Activated T-helper 9 cell treated with anti-CD3 and anti-CD28 coated beads, Interleukin-2, amount 50 U/mL, for 16 hours (primary cell): Measurements from ENCODE around the gene PCCA.

Experiments used
- DNase-seq: peaks from one replicate; pipeline ENCODE4 v3.0.0-alpha.2; 2020; ENCODE audit warnings: low read depth

PCCA gene

GRCh38 chr13:100423375-100423774 lies 334.5 kb downstream of the PCCA start:
- DNase-seq = no peak

DNA sequence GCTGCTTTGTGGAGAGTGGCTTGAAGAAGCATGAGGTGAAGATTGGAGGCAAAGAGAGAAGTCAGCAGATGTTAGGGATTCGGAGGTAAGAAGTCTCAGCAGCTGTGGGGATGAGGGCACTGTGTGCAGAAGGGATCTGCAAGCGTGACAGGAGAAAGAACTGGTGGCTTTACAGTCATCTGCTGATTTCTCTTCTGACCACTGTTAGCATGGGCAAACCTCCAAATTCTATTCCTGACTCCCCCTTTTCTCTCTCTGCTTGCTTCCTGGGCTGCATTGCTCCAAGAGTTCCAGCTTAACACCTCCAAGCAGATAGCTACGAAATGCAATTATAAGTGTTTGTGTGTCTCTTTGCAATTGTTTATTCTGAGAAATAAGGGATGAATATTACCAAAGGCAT lies 340.1 kb downstream of the PCCA start:
- DNase-seq = no peak

- no peak for DNase-seq
Observed at GRCh38 chr13:100432611-100433010, 343.7 kb downstream of the PCCA start.

DNA sequence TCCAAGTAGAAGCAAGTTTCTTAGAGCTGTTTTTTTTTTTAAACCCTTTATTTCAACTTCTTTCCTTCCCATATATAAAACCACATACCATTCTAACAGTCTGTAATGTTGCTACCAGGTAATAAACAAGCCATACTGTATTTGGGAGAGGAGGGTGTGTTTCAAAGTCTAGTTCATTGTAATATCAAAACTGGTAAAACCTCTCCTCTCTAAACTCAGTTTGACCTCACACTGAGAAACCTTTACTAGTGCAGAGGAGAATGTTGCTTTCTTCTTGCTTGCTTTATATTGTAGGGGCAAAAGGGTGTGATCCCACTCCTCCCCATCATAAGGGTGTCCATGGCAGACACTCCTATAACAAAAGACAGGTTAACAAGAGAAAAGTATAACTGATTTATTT lies 344.6 kb downstream of the PCCA start:
- no peak for DNase-seq

- no peak for DNase-seq
Observed at GRCh38 chr13:100434010-100434763, 345.3 kb downstream of the PCCA start.

- no peak for DNase-seq
Observed at GRCh38 chr13:100436099-100436498, 347.2 kb downstream of the PCCA start.

DNA sequence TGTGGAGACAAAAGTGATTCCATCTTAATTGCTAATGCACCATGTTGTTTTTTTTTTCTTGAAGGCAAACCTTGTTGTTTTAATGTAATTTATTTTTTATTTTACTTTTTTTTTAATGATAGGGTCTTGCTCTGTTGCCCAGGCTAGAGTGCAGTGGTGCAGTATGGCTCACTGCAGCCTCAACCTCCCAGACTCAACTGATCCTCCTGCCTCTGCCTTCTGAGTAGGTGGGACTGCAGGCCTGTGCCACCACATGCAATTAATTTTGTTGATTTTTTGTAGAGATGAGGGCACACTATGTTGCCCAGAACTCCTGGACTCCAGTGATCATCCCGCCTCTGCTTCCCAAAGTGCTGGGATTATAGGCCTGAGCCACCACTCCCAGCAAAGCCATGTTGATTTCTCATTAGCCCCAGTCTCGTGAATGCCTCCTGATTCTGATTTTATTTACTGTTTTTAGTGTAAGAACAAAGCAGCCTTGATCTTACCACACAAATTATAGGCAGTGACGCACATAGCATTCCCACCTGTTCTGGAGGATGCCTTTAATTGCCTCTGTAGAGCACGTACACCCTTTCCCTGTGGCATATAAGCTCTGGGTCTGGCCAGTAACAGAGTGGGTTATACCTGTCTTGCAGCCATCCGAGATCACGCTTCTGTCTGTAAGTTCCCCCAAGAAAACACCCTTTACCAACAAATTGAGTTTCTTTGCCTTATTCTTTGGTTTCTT lies 349.3 kb downstream of the PCCA start:
- DNase-seq = no peak

DNA sequence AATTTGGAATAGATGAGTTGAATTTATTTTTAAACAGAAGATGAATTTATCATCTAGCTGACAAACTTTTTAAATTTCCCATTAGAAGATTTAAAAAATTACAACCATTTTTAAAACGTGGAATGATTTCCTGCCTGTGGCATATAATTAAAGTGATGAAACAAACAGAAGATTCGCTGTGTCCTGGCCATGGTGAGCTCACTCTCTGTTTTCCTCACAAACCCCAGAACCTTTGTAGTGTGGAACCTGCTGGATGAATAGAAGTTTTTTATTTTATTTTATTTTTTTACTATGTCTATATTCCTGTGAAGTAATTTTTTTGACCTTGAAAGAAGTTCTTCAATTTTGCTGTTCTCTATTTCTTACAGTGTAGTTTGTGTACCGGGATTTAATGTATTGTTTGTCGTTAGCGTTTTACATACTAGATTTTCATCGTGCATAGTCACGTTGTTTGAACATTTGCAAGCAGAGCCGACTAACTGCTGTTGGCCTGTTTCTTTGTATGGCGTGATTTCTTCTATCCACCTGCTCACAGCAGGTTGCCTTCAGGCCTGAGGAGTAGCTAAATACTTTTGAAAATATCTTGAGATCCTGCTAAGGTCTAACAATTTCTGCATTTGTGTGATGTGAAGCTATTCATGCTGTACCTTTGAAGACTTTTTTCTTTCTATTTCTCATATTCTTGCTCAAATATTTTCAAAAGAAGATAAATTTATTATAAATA lies 350.5 kb downstream of the PCCA start:
- DNase-seq = no peak

DNA sequence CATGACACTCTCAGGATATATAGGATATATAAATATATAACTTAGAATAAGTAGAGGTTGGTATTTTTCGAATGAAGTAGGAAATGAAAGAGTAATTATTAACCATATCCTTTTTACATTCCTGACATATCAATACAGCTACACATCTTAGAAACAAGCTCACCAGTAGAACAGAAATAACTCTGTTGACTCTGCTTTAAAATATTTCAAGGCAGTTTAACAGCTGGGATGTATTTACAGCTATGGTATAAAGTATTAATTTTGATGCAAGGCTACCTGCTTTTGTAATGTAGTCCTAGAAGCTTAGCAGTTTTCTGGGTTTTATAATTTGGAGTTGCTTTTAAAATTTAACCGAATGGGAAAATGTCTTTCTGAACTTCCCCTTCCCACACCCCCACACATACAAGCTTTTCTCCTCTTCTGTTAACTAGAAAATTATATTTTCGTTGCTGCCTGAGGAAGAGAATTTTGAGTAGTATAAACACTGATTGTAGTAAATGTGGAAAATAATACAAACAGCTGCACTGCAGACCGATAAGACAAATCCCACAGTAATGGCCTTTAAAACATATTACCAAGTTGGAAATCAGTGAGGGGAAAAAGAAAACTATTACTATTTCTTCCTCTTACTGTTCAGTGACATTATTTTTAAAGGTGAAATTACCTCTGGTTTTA lies 352.0 kb downstream of the PCCA start:
- no peak for DNase-seq

DNA sequence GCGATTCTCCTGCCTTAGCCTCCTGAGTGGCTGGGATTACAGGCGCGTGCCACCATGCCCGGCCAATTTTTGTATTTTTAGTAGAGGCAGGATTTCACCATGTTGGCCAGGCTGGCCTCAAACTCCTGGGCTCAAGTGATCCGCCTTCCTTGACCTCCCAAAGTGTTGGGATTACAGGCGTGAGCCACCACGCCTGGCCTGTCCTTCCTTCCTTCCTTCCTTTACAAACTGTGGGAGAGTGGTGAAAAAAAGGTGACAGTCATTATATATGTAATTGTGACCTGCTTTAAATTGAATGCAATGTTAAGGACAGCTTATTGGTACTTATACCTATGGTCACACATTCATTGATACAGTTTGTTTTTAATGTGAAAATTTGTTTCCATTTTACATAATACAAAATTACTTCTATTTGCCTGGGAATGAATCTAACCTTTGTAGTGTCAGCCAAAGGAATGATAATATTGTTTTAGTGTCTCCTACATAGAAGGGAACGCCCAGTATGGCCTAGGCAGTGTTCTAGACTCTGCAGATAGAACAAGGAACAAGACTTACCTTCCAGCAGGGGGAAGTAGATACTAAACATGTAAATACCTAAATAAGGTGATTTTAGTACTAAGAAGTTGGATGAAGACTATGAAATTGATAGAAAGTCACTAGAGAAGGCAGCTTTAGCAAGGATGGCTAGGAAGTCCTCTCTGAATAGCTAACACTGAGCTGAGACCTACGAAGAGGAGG lies 353.4 kb downstream of the PCCA start:
- no peak for DNase-seq

DNA sequence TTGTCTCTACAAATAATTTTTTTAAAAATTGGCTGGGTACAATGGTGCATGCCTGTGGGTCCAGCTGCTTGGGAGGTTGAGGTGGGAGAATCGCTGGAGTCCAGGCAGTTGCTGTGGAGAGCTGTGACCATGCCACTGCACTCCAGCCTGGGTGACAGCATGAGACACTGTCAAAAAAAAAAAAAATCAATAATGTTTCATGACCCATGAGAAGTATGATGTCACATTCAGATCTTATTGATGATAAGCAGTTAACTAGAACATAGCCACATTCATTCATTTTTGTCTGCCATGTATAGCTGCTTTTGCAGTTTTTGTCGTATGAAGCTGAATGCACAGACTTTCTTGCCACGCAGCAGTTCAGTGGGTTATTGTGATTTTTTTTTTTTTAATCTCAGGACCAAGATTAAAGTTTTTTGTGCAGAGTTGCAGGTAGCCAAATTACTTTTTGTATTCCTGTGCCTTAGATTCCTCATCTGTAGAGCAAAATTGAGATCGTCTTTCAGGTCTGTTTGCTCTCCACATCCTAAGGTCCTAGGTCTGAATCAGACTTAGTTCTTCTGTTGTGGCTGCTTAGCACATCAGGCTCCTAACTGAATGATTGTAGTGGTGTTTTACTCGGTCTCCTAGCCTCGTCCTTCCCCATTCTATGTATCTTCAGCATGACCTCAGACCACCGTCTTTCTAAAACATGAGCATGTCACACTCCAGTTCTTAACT lies 354.5 kb downstream of the PCCA start:
- no peak for DNase-seq

DNA sequence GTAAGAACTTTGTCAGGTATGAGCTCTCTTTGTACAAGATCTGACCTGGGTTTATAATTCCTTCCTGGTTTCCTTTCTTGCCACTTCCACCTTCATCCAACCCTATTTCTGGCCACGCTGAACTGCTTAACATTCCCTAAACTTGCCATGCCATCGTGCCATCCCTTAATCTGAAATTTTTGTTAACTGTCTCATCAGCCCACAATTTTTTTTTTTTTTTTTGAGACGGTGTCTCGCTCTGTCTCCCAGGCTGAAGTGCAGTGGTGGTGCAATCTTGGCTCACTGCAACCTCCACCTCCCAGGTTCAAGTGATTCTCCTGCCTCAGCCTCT lies 355.1 kb downstream of the PCCA start:
- DNase-seq = no peak

DNA sequence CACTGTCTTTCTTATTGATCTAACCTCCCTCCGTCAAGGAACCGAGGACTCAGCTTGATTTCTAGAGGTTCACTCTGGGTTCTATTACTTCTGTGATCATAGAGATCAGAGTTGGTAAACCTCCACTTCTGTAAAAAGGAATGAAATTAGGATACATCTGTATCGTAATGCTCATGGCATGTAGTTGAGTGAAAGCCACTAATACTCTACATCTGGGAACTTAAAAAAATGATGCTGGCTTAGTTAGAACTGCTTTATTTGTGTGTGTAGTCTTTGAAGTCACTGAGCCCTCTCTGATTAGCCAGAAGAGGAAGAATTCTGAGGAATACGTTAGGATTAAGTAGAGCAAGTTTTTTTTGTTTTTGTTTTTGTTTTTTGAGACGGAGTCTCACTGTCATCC lies 358.9 kb downstream of the PCCA start:
- no peak for DNase-seq

- no peak for DNase-seq
Observed at GRCh38 chr13:100451923-100452322, 363.0 kb downstream of the PCCA start.

DNA sequence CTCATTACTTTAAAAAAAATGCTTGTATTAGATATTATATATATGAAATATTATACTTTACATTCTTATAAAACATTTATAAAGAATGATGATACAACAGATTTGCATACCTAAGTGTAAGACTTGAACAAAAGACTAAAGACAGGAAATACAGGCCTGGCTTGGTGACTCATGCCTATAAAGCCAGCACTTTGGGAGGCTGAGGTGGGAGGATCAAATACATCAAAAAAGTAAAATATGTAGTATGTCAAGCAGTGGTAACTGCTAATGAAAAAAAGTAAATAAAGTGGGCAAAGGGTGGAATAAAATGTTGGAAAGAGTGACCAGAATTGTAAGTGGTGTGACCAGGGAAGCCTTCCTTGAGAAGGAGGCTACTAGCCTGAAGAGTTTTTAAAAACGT lies 366.0 kb downstream of the PCCA start:
- no peak for DNase-seq

DNA sequence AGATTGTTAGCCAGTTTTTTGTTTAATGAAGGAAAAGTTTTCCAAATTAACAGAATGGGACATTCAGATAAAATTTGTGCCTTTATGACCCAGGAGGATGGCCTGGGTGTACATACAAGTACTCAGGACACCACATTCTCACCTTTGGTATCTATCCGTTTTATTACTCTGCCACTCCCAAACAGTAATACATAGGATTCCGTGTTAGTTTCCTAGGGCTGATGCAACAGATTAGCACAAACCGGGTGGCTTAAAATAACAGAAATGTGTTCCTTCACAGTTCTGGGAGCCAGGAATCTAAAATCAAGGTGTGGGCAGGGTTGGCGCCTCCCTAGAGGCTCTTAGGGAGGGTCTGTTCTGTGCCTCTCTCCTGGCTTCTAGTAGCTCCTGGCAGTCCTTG lies 369.8 kb downstream of the PCCA start:
- no peak for DNase-seq

- DNase-seq = no peak
Observed at GRCh38 chr13:100459747-100460146, 370.9 kb downstream of the PCCA start.

- DNase-seq = no peak
Observed at GRCh38 chr13:100460266-100460665, 371.4 kb downstream of the PCCA start.

- DNase-seq = no peak
Observed at GRCh38 chr13:100460791-100461190, 371.9 kb downstream of the PCCA start.

DNA sequence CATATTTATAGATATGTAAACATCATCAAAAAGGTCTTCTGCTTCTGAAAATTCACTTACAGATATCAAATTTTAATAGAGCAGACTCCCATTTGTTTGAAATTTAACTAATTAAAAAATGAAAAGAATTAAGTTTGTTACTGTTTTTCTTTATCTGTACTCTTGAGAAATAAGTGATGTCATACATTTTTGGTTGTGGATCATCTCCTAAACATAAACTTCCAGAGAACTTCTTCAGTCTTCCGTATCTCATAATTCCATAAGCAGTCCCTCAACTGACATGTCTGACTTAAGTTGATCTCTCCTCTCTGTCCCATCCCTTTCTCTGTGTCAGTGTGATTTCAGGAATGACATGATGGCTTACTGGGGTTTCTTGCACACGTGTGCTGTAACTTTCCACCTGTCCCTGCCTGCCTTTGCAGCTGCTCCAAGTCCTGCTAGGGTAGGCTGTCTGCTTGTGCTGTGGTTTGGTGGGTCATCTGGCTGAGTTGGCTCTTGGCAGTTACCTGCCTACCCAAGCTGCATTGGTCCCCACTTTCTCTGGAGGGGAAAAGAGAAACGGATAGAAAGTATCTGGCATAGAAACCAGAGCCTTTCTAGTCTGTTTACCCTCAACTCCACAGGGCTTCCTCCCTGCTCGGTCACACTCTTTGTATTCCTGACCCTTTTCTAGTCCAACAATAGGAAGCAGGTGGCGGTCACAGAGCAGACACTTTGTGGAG lies 372.6 kb downstream of the PCCA start:
- DNase-seq = no peak

DNA sequence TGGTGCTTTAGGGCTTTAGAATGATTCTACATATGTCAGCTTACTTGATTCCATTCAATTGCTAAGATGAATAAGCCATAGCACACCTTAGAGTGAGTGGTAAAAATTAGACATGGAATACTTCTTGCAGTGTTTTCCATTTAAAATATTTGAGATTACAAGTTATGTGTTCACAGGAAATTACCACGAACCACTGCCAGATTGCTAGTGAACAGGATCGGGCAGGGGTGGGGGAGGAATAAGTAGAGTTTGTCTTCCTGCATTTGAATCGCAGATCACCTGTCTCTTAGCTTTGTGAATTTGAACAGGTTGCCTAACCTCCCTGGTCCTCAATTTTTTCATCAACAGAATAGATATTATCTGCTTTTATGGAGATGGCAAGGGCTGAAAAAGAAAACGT lies 375.1 kb downstream of the PCCA start:
- no peak for DNase-seq
